ENCODE measurements around the gene PLEKHH2.
"Not testable (repeated sequence)": the region's sequence is repeated elsewhere in the genome, so short reads cannot be mapped to it uniquely, and the experiment has no call there.

The PLEKHH2 gene

GRCh38 chr2:43717322-43717721 lies 80.3 kb downstream of the PLEKHH2 start:
- H3K36me3 Mint-ChIP-seq (ENCODE audit: low read depth): no peaks in the 10 kb centered on the region
- H3K27ac Mint-ChIP-seq: no peak overlapping the region
- no peaks in the 10 kb centered on the region for H3K27me3 Mint-ChIP-seq (ENCODE audit: low read depth)
- DNase-seq (ENCODE audit: low spot score): no peak
- peaks cover 8% of the 10 kb centered on the region for H3K4me1 Mint-ChIP-seq (ENCODE audit: low read depth)
- no peak overlapping the region for H3K4me3 Mint-ChIP-seq
- H3K9me3 Mint-ChIP-seq: no peaks in the 10 kb centered on the region

GRCh38 chr2:43718530-43719124 lies 81.6 kb downstream of the PLEKHH2 start:
- Mint-ChIP-seq H3K9me3 (no peaks in the 10 kb centered on the region), H3K36me3 (ENCODE audit: low read depth) (no peaks in the 10 kb centered on the region), H3K27me3 (ENCODE audit: low read depth) (no peaks in the 10 kb centered on the region), H3K4me3 (no peak overlapping the region), H3K27ac (no peak overlapping the region), H3K4me1 (ENCODE audit: low read depth) (peaks cover 8% of the 10 kb centered on the region)
- no peak for DNase-seq (ENCODE audit: low spot score)

- no peak overlapping the region for H3K27ac Mint-ChIP-seq
Observed at GRCh38 chr2:43724728-43725526, 87.9 kb downstream of the PLEKHH2 start.

GRCh38 chr2:43725711-43726246 lies 88.7 kb downstream of the PLEKHH2 start:
- H3K4me1 Mint-ChIP-seq (ENCODE audit: low read depth): peaks cover 2% of the 10 kb centered on the region
- no peak overlapping the region for H3K27ac Mint-ChIP-seq
- H3K4me3 Mint-ChIP-seq: no peak overlapping the region
- no peak for DNase-seq (ENCODE audit: low spot score)
- H3K36me3 Mint-ChIP-seq (ENCODE audit: low read depth): no peaks in the 10 kb centered on the region
- no peaks in the 10 kb centered on the region for H3K9me3 Mint-ChIP-seq
- no peaks in the 10 kb centered on the region for H3K27me3 Mint-ChIP-seq (ENCODE audit: low read depth)

More at GRCh38 chr2:43724728-43725526, 87.9 kb downstream of the PLEKHH2 start:
- H3K36me3 Mint-ChIP-seq (ENCODE audit: low read depth): no peaks in the 10 kb centered on the region
- no peaks in the 10 kb centered on the region for H3K27me3 Mint-ChIP-seq (ENCODE audit: low read depth)
- H3K4me1 Mint-ChIP-seq (ENCODE audit: low read depth): peaks cover 2% of the 10 kb centered on the region
- H3K9me3 Mint-ChIP-seq: no peaks in the 10 kb centered on the region
- no peak overlapping the region for H3K4me3 Mint-ChIP-seq
- no peak for DNase-seq (ENCODE audit: low spot score)

- not testable (repeated sequence) for H3K27ac Mint-ChIP-seq; DNase-seq (ENCODE audit: low spot score); H3K27me3 Mint-ChIP-seq (ENCODE audit: low read depth); H3K36me3 Mint-ChIP-seq (ENCODE audit: low read depth); H3K4me3 Mint-ChIP-seq; H3K9me3 Mint-ChIP-seq; H3K4me1 Mint-ChIP-seq (ENCODE audit: low read depth)
Observed at GRCh38 chr2:43726961-43727633, 90.0 kb downstream of the PLEKHH2 start.

- Mint-ChIP-seq H3K27ac (no peak overlapping the region), H3K9me3 (no peaks in the 10 kb centered on the region), H3K4me3 (no peak overlapping the region), H3K27me3 (ENCODE audit: low read depth) (no peaks in the 10 kb centered on the region), H3K36me3 (ENCODE audit: low read depth) (peaks cover 4% of the 10 kb centered on the region), H3K4me1 (ENCODE audit: low read depth) (peaks cover 2% of the 10 kb centered on the region)
- no peak for DNase-seq (ENCODE audit: low spot score)
Observed at GRCh38 chr2:43727634-43728014, 90.6 kb downstream of the PLEKHH2 start.

GRCh38 chr2:43729491-43730174 lies 92.6 kb downstream of the PLEKHH2 start:
- H3K36me3 Mint-ChIP-seq (ENCODE audit: low read depth): peaks cover 8% of the 10 kb centered on the region
- H3K9me3 Mint-ChIP-seq: no peaks in the 10 kb centered on the region
- no peaks in the 10 kb centered on the region for H3K27me3 Mint-ChIP-seq (ENCODE audit: low read depth)
- no peak for DNase-seq (ENCODE audit: low spot score)
- H3K4me1 Mint-ChIP-seq (ENCODE audit: low read depth): no peaks in the 10 kb centered on the region
- H3K4me3 Mint-ChIP-seq: no peak overlapping the region
- no peak overlapping the region for H3K27ac Mint-ChIP-seq

GRCh38 chr2:43731211-43731610 lies 94.2 kb downstream of the PLEKHH2 start:
- Mint-ChIP-seq H3K27me3 (ENCODE audit: low read depth) (no peaks in the 10 kb centered on the region), H3K4me3 (no peak overlapping the region), H3K36me3 (ENCODE audit: low read depth) (peaks cover 8% of the 10 kb centered on the region), H3K4me1 (ENCODE audit: low read depth) (no peaks in the 10 kb centered on the region), H3K27ac (no peak overlapping the region), H3K9me3 (no peaks in the 10 kb centered on the region)
- DNase-seq (ENCODE audit: low spot score): no peak

GRCh38 chr2:43736637-43737036 lies 99.6 kb downstream of the PLEKHH2 start:
- H3K9me3 Mint-ChIP-seq: no peaks in the 10 kb centered on the region
- no peak overlapping the region for H3K27ac Mint-ChIP-seq

GRCh38 chr2:43737097-43737854 lies 100.2 kb downstream of the PLEKHH2 start:
- Mint-ChIP-seq H3K36me3 (ENCODE audit: low read depth) (peaks cover 6% of the 10 kb centered on the region), H3K4me1 (ENCODE audit: low read depth) (peaks cover 1% of the 10 kb centered on the region), H3K4me3 (no peak overlapping the region), H3K9me3 (no peaks in the 10 kb centered on the region), H3K27ac (no peak overlapping the region), H3K27me3 (ENCODE audit: low read depth) (no peaks in the 10 kb centered on the region)
- DNase-seq (ENCODE audit: low spot score): peak; percentile 14

More at GRCh38 chr2:43736637-43737036, 99.6 kb downstream of the PLEKHH2 start:
- peaks cover 1% of the 10 kb centered on the region for H3K4me1 Mint-ChIP-seq (ENCODE audit: low read depth)
- no peak overlapping the region for H3K4me3 Mint-ChIP-seq
- no peaks in the 10 kb centered on the region for H3K27me3 Mint-ChIP-seq (ENCODE audit: low read depth)
- peaks cover 6% of the 10 kb centered on the region for H3K36me3 Mint-ChIP-seq (ENCODE audit: low read depth)
- DNase-seq (ENCODE audit: low spot score): no peak

- DNase-seq (ENCODE audit: low spot score): no peak
- Mint-ChIP-seq H3K27me3 (ENCODE audit: low read depth) (no peaks in the 10 kb centered on the region), H3K4me1 (ENCODE audit: low read depth) (peaks cover 1% of the 10 kb centered on the region), H3K36me3 (ENCODE audit: low read depth) (peaks cover 4% of the 10 kb centered on the region), H3K9me3 (no peaks in the 10 kb centered on the region), H3K4me3 (no peak overlapping the region), H3K27ac (no peak overlapping the region)
Observed at GRCh38 chr2:43737855-43738254, 100.8 kb downstream of the PLEKHH2 start.

- Mint-ChIP-seq H3K27me3 (ENCODE audit: low read depth) (no peaks in the 10 kb centered on the region), H3K4me1 (ENCODE audit: low read depth) (peaks cover 1% of the 10 kb centered on the region), H3K27ac (no peak overlapping the region), H3K36me3 (ENCODE audit: low read depth) (peaks cover 4% of the 10 kb centered on the region), H3K4me3 (no peak overlapping the region), H3K9me3 (no peaks in the 10 kb centered on the region)
- DNase-seq (ENCODE audit: low spot score): no peak
Observed at GRCh38 chr2:43738257-43738656, 101.2 kb downstream of the PLEKHH2 start.

- H3K27ac Mint-ChIP-seq: no peak overlapping the region
- no peak overlapping the region for H3K4me3 Mint-ChIP-seq
- H3K27me3 Mint-ChIP-seq (ENCODE audit: low read depth): no peaks in the 10 kb centered on the region
- H3K4me1 Mint-ChIP-seq (ENCODE audit: low read depth): peaks cover 1% of the 10 kb centered on the region
- no peak for DNase-seq (ENCODE audit: low spot score)
- H3K9me3 Mint-ChIP-seq: no peaks in the 10 kb centered on the region
- H3K36me3 Mint-ChIP-seq (ENCODE audit: low read depth): peaks cover 2% of the 10 kb centered on the region
Observed at GRCh38 chr2:43743706-43744105, 106.6 kb downstream of the PLEKHH2 start.
